ENCODE measurements around the gene RNF187. TPM values are rescaled to one million over a fixed set of nuclear protein-coding genes. Genes with fewer than 3 reads are reported as not detected.

The RNF187 gene
- total RNA-seq, 1 experiment from 2014 or later: 141 TPM

DNA sequence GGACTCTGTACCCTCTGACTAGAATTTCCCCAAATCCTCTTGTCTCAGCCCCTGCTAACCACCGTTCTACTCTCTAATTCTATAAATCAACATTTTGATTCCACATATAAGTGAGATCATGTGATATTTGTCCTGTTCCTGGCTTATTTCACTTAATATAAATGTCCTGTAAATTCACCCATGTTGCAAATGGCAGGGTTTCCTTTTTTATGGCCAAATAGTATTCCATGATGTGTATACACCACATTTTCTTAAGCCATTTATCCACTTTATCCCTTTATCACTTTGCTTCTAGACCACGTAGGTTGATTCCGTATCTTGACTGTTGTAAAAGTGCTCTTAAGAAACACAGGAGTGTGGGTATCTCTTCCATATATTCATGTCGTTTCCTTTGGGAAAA lies 8.9 kb downstream of the RNF187 start (continued):
- TF ChIP-seq IRF2 (CRISPR knock-in tag; IDR thresholded peaks at IDR 0.05; ENCODE audit: borderline replicate concordance, low read depth): no peak
- no peak for TF ChIP-seq CREB1 (CRISPR knock-in tag; IDR thresholded peaks at IDR 0.05)
- TF ChIP-seq ZNF671 (CRISPR knock-in tag; IDR thresholded peaks at IDR 0.05): no peak
- TF ChIP-seq, protein P1, sequence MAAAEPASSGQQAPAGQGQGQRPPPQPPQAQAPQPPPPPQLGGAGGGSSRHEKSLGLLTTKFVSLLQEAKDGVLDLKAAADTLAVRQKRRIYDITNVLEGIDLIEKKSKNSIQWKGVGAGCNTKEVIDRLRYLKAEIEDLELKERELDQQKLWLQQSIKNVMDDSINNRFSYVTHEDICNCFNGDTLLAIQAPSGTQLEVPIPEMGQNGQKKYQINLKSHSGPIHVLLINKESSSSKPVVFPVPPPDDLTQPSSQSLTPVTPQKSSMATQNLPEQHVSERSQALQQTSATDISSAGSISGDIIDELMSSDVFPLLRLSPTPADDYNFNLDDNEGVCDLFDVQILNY (CRISPR knock-in tag; IDR thresholded peaks at IDR 0.05): no peak
- TF ChIP-seq GRHL2 (CRISPR knock-in tag; IDR thresholded peaks at IDR 0.05; ENCODE audit: insufficient replicate concordance, severe bottlenecking): no peak
- no peak for TF ChIP-seq ERG (CRISPR knock-in tag; IDR thresholded peaks at IDR 0.05)
- no peak for TF ChIP-seq SMAD4 (CRISPR knock-in tag; IDR thresholded peaks at IDR 0.05)
- no peak for TF ChIP-seq CBFB (CRISPR knock-in tag; IDR thresholded peaks at IDR 0.05; ENCODE audit: low read depth)
- TF ChIP-seq, protein P2, sequence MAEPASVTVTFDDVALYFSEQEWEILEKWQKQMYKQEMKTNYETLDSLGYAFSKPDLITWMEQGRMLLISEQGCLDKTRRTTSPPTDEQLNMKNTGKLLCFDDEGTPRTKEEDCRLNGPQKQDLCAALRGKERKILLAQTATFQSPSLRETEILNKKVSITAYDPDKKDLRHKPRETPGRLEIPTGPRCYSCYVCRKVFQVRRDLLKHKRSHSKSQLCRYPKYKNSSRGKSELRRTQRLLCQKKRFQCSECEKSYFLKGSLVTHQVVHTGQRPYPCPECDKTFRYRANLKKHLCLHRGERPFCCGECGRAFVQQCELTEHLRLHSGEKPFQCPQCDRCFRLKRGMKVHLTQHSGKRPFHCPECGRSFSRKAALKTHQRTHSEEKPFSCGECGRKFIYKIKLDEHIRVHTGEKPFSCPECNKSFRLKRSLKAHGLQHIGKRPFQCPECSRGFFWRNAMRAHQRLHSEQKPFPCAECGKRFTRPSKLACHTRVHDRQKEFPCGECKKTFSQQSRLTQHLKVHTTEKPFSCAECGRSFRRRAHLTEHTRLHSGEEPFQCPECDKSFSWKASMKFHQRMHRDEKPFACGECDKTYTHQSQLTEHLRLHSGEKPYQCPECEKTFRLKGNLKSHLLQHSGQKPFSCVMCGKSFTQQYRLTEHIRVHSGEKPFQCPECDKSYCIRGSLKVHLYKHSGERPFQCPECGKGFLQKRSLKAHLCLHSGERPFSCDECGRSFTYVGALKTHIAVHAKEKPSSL (CRISPR knock-in tag; conservative IDR thresholded peaks at IDR 0.05): no peak

- peaks cover 14% of the 10 kb centered on the region for H3K4me1 Mint-ChIP-seq
- H3K9me3 Mint-ChIP-seq: no peaks in the 10 kb centered on the region
- DNase-seq (ENCODE audit: low spot score) (no peak), ATAC-seq (no peak)
- no peak overlapping the region for H3K4me3 Mint-ChIP-seq
- H3K27ac Mint-ChIP-seq: no peak overlapping the region
- ChIA-PET POLR2A (no interaction called here), CTCF (no interaction called here)
- peaks cover 38% of the 10 kb centered on the region for H3K27me3 Mint-ChIP-seq (ENCODE audit: low read depth)
- H3K36me3 Mint-ChIP-seq: peaks cover 28% of the 10 kb centered on the region
- no peak for TF ChIP-seq JAZF1 (CRISPR knock-in tag; IDR thresholded peaks at IDR 0.05)
- TF ChIP-seq, protein P3, sequence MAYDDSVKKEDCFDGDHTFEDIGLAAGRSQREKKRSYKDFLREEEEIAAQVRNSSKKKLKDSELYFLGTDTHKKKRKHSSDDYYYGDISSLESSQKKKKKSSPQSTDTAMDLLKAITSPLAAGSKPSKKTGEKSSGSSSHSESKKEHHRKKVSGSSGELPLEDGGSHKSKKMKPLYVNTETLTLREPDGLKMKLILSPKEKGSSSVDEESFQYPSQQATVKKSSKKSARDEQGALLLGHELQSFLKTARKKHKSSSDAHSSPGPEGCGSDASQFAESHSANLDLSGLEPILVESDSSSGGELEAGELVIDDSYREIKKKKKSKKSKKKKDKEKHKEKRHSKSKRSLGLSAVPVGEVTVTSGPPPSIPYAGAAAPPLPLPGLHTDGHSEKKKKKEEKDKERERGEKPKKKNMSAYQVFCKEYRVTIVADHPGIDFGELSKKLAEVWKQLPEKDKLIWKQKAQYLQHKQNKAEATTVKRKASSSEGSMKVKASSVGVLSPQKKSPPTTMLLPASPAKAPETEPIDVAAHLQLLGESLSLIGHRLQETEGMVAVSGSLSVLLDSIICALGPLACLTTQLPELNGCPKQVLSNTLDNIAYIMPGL (CRISPR knock-in tag; IDR thresholded peaks at IDR 0.05): no peak
- no peak for TF ChIP-seq CREB1 (CRISPR knock-in tag; IDR thresholded peaks at IDR 0.05)
- TF ChIP-seq, protein P4, sequence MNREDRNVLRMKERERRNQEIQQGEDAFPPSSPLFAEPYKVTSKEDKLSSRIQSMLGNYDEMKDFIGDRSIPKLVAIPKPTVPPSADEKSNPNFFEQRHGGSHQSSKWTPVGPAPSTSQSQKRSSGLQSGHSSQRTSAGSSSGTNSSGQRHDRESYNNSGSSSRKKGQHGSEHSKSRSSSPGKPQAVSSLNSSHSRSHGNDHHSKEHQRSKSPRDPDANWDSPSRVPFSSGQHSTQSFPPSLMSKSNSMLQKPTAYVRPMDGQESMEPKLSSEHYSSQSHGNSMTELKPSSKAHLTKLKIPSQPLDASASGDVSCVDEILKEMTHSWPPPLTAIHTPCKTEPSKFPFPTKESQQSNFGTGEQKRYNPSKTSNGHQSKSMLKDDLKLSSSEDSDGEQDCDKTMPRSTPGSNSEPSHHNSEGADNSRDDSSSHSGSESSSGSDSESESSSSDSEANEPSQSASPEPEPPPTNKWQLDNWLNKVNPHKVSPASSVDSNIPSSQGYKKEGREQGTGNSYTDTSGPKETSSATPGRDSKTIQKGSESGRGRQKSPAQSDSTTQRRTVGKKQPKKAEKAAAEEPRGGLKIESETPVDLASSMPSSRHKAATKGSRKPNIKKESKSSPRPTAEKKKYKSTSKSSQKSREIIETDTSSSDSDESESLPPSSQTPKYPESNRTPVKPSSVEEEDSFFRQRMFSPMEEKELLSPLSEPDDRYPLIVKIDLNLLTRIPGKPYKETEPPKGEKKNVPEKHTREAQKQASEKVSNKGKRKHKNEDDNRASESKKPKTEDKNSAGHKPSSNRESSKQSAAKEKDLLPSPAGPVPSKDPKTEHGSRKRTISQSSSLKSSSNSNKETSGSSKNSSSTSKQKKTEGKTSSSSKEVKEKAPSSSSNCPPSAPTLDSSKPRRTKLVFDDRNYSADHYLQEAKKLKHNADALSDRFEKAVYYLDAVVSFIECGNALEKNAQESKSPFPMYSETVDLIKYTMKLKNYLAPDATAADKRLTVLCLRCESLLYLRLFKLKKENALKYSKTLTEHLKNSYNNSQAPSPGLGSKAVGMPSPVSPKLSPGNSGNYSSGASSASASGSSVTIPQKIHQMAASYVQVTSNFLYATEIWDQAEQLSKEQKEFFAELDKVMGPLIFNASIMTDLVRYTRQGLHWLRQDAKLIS (CRISPR knock-in tag; IDR thresholded peaks at IDR 0.05; ENCODE audit: borderline replicate concordance): no peak
- TF ChIP-seq FOXK1 (CRISPR knock-in tag; IDR thresholded peaks at IDR 0.05): no peak
- TF ChIP-seq KAT7 (CRISPR knock-in tag; IDR thresholded peaks at IDR 0.05; ENCODE audit: borderline replicate concordance): no peak
- no peak for TF ChIP-seq FOXP1 (CRISPR knock-in tag; IDR thresholded peaks at IDR 0.05; ENCODE audit: borderline replicate concordance)
- TF ChIP-seq TCF7 (CRISPR knock-in tag; IDR thresholded peaks at IDR 0.05; ENCODE audit: low read depth): no peak
- TF ChIP-seq, protein P1 (CRISPR knock-in tag; IDR thresholded peaks at IDR 0.05): no peak
- TF ChIP-seq, protein P5, sequence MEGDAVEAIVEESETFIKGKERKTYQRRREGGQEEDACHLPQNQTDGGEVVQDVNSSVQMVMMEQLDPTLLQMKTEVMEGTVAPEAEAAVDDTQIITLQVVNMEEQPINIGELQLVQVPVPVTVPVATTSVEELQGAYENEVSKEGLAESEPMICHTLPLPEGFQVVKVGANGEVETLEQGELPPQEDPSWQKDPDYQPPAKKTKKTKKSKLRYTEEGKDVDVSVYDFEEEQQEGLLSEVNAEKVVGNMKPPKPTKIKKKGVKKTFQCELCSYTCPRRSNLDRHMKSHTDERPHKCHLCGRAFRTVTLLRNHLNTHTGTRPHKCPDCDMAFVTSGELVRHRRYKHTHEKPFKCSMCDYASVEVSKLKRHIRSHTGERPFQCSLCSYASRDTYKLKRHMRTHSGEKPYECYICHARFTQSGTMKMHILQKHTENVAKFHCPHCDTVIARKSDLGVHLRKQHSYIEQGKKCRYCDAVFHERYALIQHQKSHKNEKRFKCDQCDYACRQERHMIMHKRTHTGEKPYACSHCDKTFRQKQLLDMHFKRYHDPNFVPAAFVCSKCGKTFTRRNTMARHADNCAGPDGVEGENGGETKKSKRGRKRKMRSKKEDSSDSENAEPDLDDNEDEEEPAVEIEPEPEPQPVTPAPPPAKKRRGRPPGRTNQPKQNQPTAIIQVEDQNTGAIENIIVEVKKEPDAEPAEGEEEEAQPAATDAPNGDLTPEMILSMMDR (IDR thresholded peaks at IDR 0.05): no peak
- TF ChIP-seq, protein P6, sequence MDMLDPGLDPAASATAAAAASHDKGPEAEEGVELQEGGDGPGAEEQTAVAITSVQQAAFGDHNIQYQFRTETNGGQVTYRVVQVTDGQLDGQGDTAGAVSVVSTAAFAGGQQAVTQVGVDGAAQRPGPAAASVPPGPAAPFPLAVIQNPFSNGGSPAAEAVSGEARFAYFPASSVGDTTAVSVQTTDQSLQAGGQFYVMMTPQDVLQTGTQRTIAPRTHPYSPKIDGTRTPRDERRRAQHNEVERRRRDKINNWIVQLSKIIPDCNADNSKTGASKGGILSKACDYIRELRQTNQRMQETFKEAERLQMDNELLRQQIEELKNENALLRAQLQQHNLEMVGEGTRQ (CRISPR knock-in tag; IDR thresholded peaks at IDR 0.05): no peak
- no peak for TF ChIP-seq IRF2 (CRISPR knock-in tag; IDR thresholded peaks at IDR 0.05; ENCODE audit: borderline replicate concordance, low read depth)
These were observed 9.3 kb downstream of the RNF187 start for GRCh38 chr1:228496494-228496893.

All from WTC11 (cell line).